ENCODE data around the gene SLC1A2.

The SLC1A2 gene

GRCh38 chr11:35377262-35377661 is 42.1 kb downstream of the SLC1A2 start:
- peak; percentile 13; the same call in 1 of the 3 replicates for ATAC-seq

GRCh38 chr11:35376613-35377012 is 42.7 kb downstream of the SLC1A2 start:
- no peak for TF ChIP-seq BACH2 (CRISPR knock-in tag; IDR thresholded peaks at IDR 0.05; ENCODE audit: borderline replicate concordance)
- TF ChIP-seq ZNF70 (CRISPR knock-in tag; IDR thresholded peaks at IDR 0.05) = peak; percentile 94
- TF ChIP-seq TCF4 (CRISPR knock-in tag; IDR thresholded peaks at IDR 0.05; ENCODE audit: borderline replicate concordance) = peak; percentile 96
- ATAC-seq = peak; percentile 45

More at GRCh38 chr11:35377262-35377661, 42.1 kb downstream of the SLC1A2 start:
- no peak for TF ChIP-seq GLIS3 (CRISPR knock-in tag; IDR thresholded peaks at IDR 0.05)
- TF ChIP-seq ISL1 (CRISPR knock-in tag; IDR thresholded peaks at IDR 0.05) = no peak
- no peak for TF ChIP-seq TOX (CRISPR knock-in tag; IDR thresholded peaks at IDR 0.05; ENCODE audit: borderline replicate concordance)
- TF ChIP-seq TCF4 (CRISPR knock-in tag; IDR thresholded peaks at IDR 0.05; ENCODE audit: borderline replicate concordance) = peak; percentile 14; the same call in 1 of the 2 replicates
- TF ChIP-seq ZC3H10 (CRISPR knock-in tag; IDR thresholded peaks at IDR 0.05) = no peak
- TF ChIP-seq ZNF8 (CRISPR knock-in tag; IDR thresholded peaks at IDR 0.05) = no peak

GRCh38 chr11:35376118-35376510 is 43.2 kb downstream of the SLC1A2 start:
- TF ChIP-seq ESRRG (CRISPR knock-in tag; IDR thresholded peaks at IDR 0.05) (no peak), ZNF565 (CRISPR knock-in tag; conservative IDR thresholded peaks at IDR 0.05; ENCODE audit: low read depth) (no peak), TCF4 (CRISPR knock-in tag; IDR thresholded peaks at IDR 0.05; ENCODE audit: borderline replicate concordance) (no peak), ZNF8 (CRISPR knock-in tag; IDR thresholded peaks at IDR 0.05) (no peak), SNAI2 (CRISPR knock-in tag; IDR thresholded peaks at IDR 0.05) (no peak), GLIS3 (CRISPR knock-in tag; IDR thresholded peaks at IDR 0.05) (no peak), ZC3H10 (CRISPR knock-in tag; IDR thresholded peaks at IDR 0.05) (no peak), TSHZ2 (CRISPR knock-in tag; IDR thresholded peaks at IDR 0.05) (no peak), ZFP3 (CRISPR knock-in tag; IDR thresholded peaks at IDR 0.05) (no peak)
- no peak for ATAC-seq

GRCh38 chr11:35375332-35376117 is 43.8 kb downstream of the SLC1A2 start:
- no peak for ATAC-seq
- no peak for TF ChIP-seq POU6F1 (CRISPR knock-in tag; IDR thresholded peaks at IDR 0.05; ENCODE audit: borderline replicate concordance, low read depth)
- no peak for TF ChIP-seq ZC3H10 (CRISPR knock-in tag; IDR thresholded peaks at IDR 0.05)
- TF ChIP-seq BACH2 (CRISPR knock-in tag; IDR thresholded peaks at IDR 0.05; ENCODE audit: borderline replicate concordance) = no peak
- no peak for TF ChIP-seq ESRRG (CRISPR knock-in tag; IDR thresholded peaks at IDR 0.05)
- TF ChIP-seq GLIS3 (CRISPR knock-in tag; IDR thresholded peaks at IDR 0.05) = no peak
- no peak for TF ChIP-seq ARNTL (CRISPR knock-in tag; IDR thresholded peaks at IDR 0.05; ENCODE audit: borderline replicate concordance, low read depth)
- no peak for TF ChIP-seq ZNF565 (CRISPR knock-in tag; conservative IDR thresholded peaks at IDR 0.05; ENCODE audit: low read depth)
- TF ChIP-seq SNAI2 (CRISPR knock-in tag; IDR thresholded peaks at IDR 0.05) = no peak
- TF ChIP-seq TOX (CRISPR knock-in tag; IDR thresholded peaks at IDR 0.05; ENCODE audit: borderline replicate concordance) = no peak
- TF ChIP-seq PPARA (CRISPR knock-in tag; IDR thresholded peaks at IDR 0.05; ENCODE audit: borderline replicate concordance) = no peak
- no peak for TF ChIP-seq CREB5 (CRISPR knock-in tag; IDR thresholded peaks at IDR 0.05; ENCODE audit: low read depth)
- no peak for TF ChIP-seq TSHZ2 (CRISPR knock-in tag; IDR thresholded peaks at IDR 0.05)
- TF ChIP-seq RARB (CRISPR knock-in tag; IDR thresholded peaks at IDR 0.05) = no peak
- TF ChIP-seq ZFP30 (CRISPR knock-in tag; IDR thresholded peaks at IDR 0.05) = no peak
- no peak for TF ChIP-seq PATZ1 (CRISPR knock-in tag; IDR thresholded peaks at IDR 0.05; ENCODE audit: borderline replicate concordance)

All from SK-N-SH treated with all-trans-retinoic acid at 6 μM for 48 hours (cell line).